Panc1 (cell line): Measurements from ENCODE around the gene NUDT16L1. TPM values are rescaled to one million over a fixed set of nuclear protein-coding genes. Genes with fewer than 3 reads are reported as not detected.

Experiments used
- ATAC-seq: fragments of 200-7000 bp; cut with Tn5 transposase; 2 replicates; pipeline ENCODE4 v1.9.1; 2020; ENCODE audit warnings: mild to moderate bottlenecking, moderate library complexity
- BruUV-seq: library from RNA; stranded (reverse); fragments of 400-500 nt; replicated peaks from 2 replicates; lab custom pipeline; 2021; lab: Mats Ljungman, UMichigan
- CTCF ChIA-PET: fragments of 300-600 bp; sonication (Branson Sonifier 250); formaldehyde crosslinking; loops from one replicate; lab custom pipeline; 2022; ENCODE audit warnings: antibody characterized with exemption; lab: Charles Lee
- POLR2A ChIA-PET: fragments of 300-600 bp; sonication (Branson Sonifier 250); formaldehyde crosslinking; loops from one replicate; lab custom pipeline; 2022; ENCODE audit warnings: antibody characterized with exemption; lab: Charles Lee
- DNase-seq: peaks from one replicate; pipeline ENCODE4 v3.0.0-alpha.2; 2010; ENCODE audit warnings: low read depth, low spot score
- H3K27ac ChIP-seq: 2 replicates; pipeline ENCODE4 v1.5.1; 2011; ENCODE audit warnings: mild to moderate bottlenecking, low read length, inconsistent platforms
- H3K27me3 ChIP-seq: fragments of 200-500 bp; sonication (Bioruptor generic); 2 replicates; pipeline ENCODE4 v1.6.0; 2014; ENCODE audit warnings: low read length, inconsistent platforms; ENCODE audit not compliant: control insufficient read depth, insufficient read depth
- H3K36me3 ChIP-seq: fragments of 200-500 bp; sonication (Bioruptor generic); 2 replicates; pipeline ENCODE4 v1.5.1; 2014; ENCODE audit warnings: inconsistent platforms, mild to moderate bottlenecking, low read length, moderate library complexity; ENCODE audit not compliant: control insufficient read depth, insufficient read depth
- H3K4me1 ChIP-seq: 2 replicates; pipeline ENCODE4 v1.5.1; 2011; ENCODE audit warnings: inconsistent platforms, mild to moderate bottlenecking, low read length, moderate library complexity; ENCODE audit not compliant: control insufficient read depth, insufficient read depth
- H3K4me3 ChIP-seq, 2 experiments: 2 replicates each; pipeline ENCODE4 v1.5.1; 2011 to 2012; ENCODE audit warnings: low read depth in 2 of 2, low read length in 2 of 2, mild to moderate bottlenecking in 2 of 2, inconsistent platforms in 1 of 2, moderate library complexity in 1 of 2
- H3K9me3 ChIP-seq: fragments of 200-500 bp; sonication (Bioruptor generic); 2 replicates; pipeline ENCODE4 v1.5.1; 2014; ENCODE audit warnings: low read depth, mild to moderate bottlenecking, inconsistent platforms, low read length, moderate library complexity; ENCODE audit not compliant: control insufficient read depth, insufficient read depth
- POLR2AphosphoS5 ChIP-seq: IDR thresholded peaks from 2 replicates; pipeline ENCODE4 v1.6.1; 2012; ENCODE audit warnings: mild to moderate bottlenecking, low read depth, low read length, moderate library complexity
- SIN3A ChIP-seq: IDR thresholded peaks from 2 replicates; pipeline ENCODE4 v1.6.1; 2012; ENCODE audit warnings: low read depth, mild to moderate bottlenecking, low read length, moderate library complexity, borderline replicate concordance; ENCODE audit not compliant: insufficient read depth
- TCF7L2 ChIP-seq: IDR thresholded peaks from 2 replicates; pipeline ENCODE4 v1.6.1; 2011; ENCODE audit warnings: mild to moderate bottlenecking, low read depth, low read length, inconsistent platforms
- in situ Hi-C: cut with HindIII; loops from 2 replicates; pipeline ENCODE4 v1.10.0; 2016; ENCODE audit warnings: low sequenced_read_pairs, low pct_unique_long_range_greater_than_20kb
- intact Hi-C: fragments of 100-400 bp; cut with micrococcal nuclease; formaldehyde crosslinking; loops from one replicate; pipeline ENCODE4 v1.10.0; 2022; ENCODE audit not compliant: unreplicated experiment
- total RNA-seq: library from RNA; stranded (reverse); gene quantifications from one replicate; pipeline ENCODE4 v1.2.1, GENCODE V29; 2021; ENCODE audit not compliant: unreplicated experiment
- TF ChIP-seq, protein P1 (sequence below), 2 experiments: IDR thresholded peaks; 2 replicates each; pipeline ENCODE4 v1.6.1; 2011 to 2012; ENCODE audit warnings: low read depth in 2 of 2, control low read depth in 1 of 2, low read length in 1 of 2, mild to moderate bottlenecking in 1 of 2, moderate library complexity in 1 of 2; ENCODE audit not compliant: insufficient read depth in 1 of 2
- TF ChIP-seq, protein P2 (sequence below): fragments of 450-650 bp; IDR thresholded peaks from 2 replicates; pipeline ENCODE4 v1.5.1; 2017; ENCODE audit warnings: mild to moderate bottlenecking

Gene NUDT16L1
- total RNA-seq, 1 experiment from 2014 or later, result 42.9 TPM

DNA sequence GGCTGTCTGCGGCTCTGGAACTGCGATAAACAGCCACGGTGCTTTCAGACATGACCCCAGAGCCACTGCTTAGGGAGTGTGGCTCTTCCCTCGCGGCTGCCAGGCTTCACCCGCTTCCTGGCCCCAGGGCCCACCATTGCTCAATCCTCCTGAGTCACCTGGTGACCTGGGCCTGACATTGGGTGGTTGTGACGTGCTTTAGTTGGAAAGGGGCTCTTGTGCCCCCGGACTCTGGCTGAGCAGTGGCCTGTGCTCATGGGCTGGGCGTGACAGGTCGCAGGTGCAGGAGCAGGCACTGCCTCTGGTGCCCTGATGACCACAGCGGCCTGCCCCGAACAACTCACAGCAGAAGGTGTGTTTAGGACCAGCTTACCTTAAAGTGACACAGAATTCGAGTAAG, 8.6 kb upstream of the NUDT16L1 start:
- TF ChIP-seq POLR2AphosphoS5 (no peak), SIN3A (no peak)
- TF ChIP-seq, protein P1, sequence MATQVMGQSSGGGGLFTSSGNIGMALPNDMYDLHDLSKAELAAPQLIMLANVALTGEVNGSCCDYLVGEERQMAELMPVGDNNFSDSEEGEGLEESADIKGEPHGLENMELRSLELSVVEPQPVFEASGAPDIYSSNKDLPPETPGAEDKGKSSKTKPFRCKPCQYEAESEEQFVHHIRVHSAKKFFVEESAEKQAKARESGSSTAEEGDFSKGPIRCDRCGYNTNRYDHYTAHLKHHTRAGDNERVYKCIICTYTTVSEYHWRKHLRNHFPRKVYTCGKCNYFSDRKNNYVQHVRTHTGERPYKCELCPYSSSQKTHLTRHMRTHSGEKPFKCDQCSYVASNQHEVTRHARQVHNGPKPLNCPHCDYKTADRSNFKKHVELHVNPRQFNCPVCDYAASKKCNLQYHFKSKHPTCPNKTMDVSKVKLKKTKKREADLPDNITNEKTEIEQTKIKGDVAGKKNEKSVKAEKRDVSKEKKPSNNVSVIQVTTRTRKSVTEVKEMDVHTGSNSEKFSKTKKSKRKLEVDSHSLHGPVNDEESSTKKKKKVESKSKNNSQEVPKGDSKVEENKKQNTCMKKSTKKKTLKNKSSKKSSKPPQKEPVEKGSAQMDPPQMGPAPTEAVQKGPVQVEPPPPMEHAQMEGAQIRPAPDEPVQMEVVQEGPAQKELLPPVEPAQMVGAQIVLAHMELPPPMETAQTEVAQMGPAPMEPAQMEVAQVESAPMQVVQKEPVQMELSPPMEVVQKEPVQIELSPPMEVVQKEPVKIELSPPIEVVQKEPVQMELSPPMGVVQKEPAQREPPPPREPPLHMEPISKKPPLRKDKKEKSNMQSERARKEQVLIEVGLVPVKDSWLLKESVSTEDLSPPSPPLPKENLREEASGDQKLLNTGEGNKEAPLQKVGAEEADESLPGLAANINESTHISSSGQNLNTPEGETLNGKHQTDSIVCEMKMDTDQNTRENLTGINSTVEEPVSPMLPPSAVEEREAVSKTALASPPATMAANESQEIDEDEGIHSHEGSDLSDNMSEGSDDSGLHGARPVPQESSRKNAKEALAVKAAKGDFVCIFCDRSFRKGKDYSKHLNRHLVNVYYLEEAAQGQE (IDR thresholded peaks at IDR 0.05; ENCODE audit: insufficient read depth in 1 of 2, low read depth in 2 of 2, low read length in 1 of 2), result no peak
- Histone ChIP-seq H3K36me3 (no peaks in the 10 kb centered on the region), H3K27ac (no peak overlapping the region), H3K4me1 (no peaks in the 10 kb centered on the region), H3K9me3 (no peaks in the 10 kb centered on the region), H3K4me3 (no peak overlapping the region), H3K27me3 (no peaks in the 10 kb centered on the region)
- intact Hi-C loops (no loop called here), in situ Hi-C loops (no loop called here)
- POLR2A ChIA-PET, result no interaction called here
- CTCF ChIA-PET, result no interaction called here
- ATAC-seq (no peak), DNase-seq (no peak)
- BruUV-seq, result no TSS peak

DNA sequence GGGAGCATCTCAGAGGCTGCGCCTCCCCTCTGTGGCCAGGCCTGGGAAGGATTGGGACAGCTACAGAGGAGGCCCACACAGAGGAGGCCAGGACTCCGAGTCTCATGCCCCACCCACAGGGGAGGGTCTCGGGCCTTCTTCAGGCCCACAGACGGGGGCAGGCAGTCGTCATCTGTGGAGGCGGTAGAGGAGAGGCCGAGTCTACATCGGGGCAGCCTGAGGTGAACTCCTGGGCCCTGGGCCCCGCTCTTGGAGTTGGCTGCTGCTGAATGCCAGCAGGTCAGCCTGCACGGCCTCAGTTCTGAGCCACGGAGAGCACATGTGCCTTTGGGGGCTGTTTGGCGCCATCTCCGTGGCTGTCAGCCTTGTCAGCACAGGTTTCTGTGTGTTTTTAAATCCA, 8.1 kb upstream of the NUDT16L1 start:
- H3K36me3 ChIP-seq, result no peaks in the 10 kb centered on the region
- no peaks in the 10 kb centered on the region for H3K9me3 ChIP-seq
- ChIA-PET CTCF (no interaction called here), POLR2A (no interaction called here)
- intact Hi-C loops (no loop called here), in situ Hi-C loops (no loop called here)
- H3K27ac ChIP-seq, result no peak overlapping the region
- ATAC-seq, result no peak
- TF ChIP-seq SIN3A, result no peak
- TF ChIP-seq, protein P2, sequence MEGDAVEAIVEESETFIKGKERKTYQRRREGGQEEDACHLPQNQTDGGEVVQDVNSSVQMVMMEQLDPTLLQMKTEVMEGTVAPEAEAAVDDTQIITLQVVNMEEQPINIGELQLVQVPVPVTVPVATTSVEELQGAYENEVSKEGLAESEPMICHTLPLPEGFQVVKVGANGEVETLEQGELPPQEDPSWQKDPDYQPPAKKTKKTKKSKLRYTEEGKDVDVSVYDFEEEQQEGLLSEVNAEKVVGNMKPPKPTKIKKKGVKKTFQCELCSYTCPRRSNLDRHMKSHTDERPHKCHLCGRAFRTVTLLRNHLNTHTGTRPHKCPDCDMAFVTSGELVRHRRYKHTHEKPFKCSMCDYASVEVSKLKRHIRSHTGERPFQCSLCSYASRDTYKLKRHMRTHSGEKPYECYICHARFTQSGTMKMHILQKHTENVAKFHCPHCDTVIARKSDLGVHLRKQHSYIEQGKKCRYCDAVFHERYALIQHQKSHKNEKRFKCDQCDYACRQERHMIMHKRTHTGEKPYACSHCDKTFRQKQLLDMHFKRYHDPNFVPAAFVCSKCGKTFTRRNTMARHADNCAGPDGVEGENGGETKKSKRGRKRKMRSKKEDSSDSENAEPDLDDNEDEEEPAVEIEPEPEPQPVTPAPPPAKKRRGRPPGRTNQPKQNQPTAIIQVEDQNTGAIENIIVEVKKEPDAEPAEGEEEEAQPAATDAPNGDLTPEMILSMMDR, result no peak
- no peak for TF ChIP-seq TCF7L2
- H3K4me3 ChIP-seq, result no peak overlapping the region
- no peaks in the 10 kb centered on the region for H3K4me1 ChIP-seq
- no peak for DNase-seq
- no TSS peak for BruUV-seq
- no peaks in the 10 kb centered on the region for H3K27me3 ChIP-seq

DNA sequence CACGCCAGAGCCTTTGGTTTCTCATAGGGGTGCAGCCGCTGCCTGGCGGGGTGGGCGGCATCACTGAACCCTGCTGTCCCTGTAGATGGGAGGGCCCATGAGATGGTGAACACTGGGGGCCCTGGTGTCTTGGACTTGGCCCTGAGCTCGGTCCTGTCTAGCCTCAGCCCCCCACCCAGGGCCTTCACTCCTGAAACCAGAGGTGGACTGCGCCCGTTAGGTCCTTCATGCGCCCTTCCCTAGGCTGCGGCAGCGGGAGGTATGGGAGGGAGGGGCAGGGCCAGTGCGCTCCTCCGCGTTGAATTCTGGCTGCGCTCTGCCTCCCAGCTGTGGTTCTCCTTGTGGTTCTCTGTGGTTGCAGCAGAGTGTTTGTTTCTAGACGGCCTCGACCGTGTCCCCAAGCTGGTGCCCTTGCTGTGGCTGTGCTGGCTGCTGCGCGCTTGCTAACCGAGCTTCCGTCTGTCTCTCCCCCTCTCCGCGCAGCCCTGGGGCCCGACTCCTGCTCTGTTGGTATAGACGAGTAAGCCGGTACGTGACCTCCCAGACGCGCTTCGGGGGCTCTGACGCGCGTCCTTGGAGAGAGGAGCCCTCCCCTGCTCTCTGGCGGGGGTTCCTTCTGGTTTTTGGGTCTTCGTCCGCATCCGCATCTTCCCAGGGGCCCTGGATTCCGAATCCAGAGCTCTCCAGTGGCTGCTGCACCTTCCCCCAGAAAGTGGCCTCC, 7.4 kb upstream of the NUDT16L1 start:
- TF ChIP-seq TCF7L2, result no peak
- TF ChIP-seq, protein P1 (IDR thresholded peaks at IDR 0.05; ENCODE audit: insufficient read depth in 1 of 2, low read depth in 2 of 2, low read length in 1 of 2), result no peak
- TF ChIP-seq POLR2AphosphoS5, result no peak
- TF ChIP-seq, protein P2, result no peak
- TF ChIP-seq SIN3A, result no peak
- no peaks in the 10 kb centered on the region; the same call in 1 of the 2 replicates for H3K4me1 ChIP-seq
- no TSS peak for BruUV-seq
- in situ Hi-C loops, result no loop called here
- H3K4me3 ChIP-seq, result no peak overlapping the region
- DNase-seq (no peak), ATAC-seq (no peak)
- no peaks in the 10 kb centered on the region for H3K27me3 ChIP-seq
- H3K9me3 ChIP-seq, result no peaks in the 10 kb centered on the region
- no peaks in the 10 kb centered on the region for H3K36me3 ChIP-seq
- intact Hi-C loops, result no loop called here
- ChIA-PET CTCF (interaction anchor here (0.6 kb wide), 1 partner anchor 1760 kb away, joined by 4 read pairs; no protein-coding TSS in a partner anchor), POLR2A (no interaction called here)
- no peak overlapping the region for H3K27ac ChIP-seq
